Measurements from ENCODE around the gene RCL1. TPM values are rescaled to one million over a fixed set of nuclear protein-coding genes. Genes with fewer than 3 reads are reported as not detected.

RCL1 gene
- total and polyA plus RNA-seq, 8 donors, result 11.3 to 153 (median 21.9) TPM

- Histone ChIP-seq H3K27me3 (no peaks in the 10 kb centered on the region), H3K36me3 (no peaks in the 10 kb centered on the region), H3K9me3 (no peaks in the 10 kb centered on the region), H3K4me3 (peak overlapping the region in 2 of 4 donors; percentile 8 to 28), H3K27ac (peak overlapping the region in 2 of 4 donors; percentile 24 to 63), H3K4me1 (peaks cover 0 to 10% (median 0%) of the 10 kb centered on the region in 3 donors)
- WGBS, 2 donors, result 14 to 16% methylated on average over 22 of the region's 22 CpGs
- peak; percentile 57 to 86 (median 76) for DNase-seq
- peak; percentile 32 for FAIRE-seq
- intact Hi-C loops (cut with DNase I), result loop anchor here in 1 of 3 donors (10.0 kb wide), 1 partner anchor 223 kb away; the partner anchor contains the start of gene JAK2
- TF ChIP-seq CTCF (IDR thresholded peaks at IDR 0.05), result peak; percentile 57 to 75 (median 66)
- ATAC-seq, result peak; percentile 89 to 92 (median 90)
These were observed 30.4 kb upstream of the RCL1 start for GRCh38 chr9:4762108-4762885.

- Histone ChIP-seq H3K4me3 (peak overlapping the region in 2 of 4 donors; percentile 8 to 28), H3K27ac (peak overlapping the region in 2 of 4 donors; percentile 24 to 63), H3K4me1 (peaks cover 0 to 10% (median 0%) of the 10 kb centered on the region in 3 donors), H3K36me3 (no peaks in the 10 kb centered on the region), H3K27me3 (no peaks in the 10 kb centered on the region), H3K9me3 (no peaks in the 10 kb centered on the region)
- WGBS, 2 donors, result 46 to 49% methylated on average over 14 of the region's 14 CpGs
- FAIRE-seq (no peak), ATAC-seq (peak; percentile 36 to 68 (median 54)), DNase-seq (peak in 1 of 6 donors; percentile 37)
- no peak for TF ChIP-seq CTCF (IDR thresholded peaks at IDR 0.05)
- intact Hi-C loops (cut with DNase I), result loop anchor here in 1 of 3 donors (10.0 kb wide), 1 partner anchor 222 kb away; the partner anchor contains the start of gene JAK2
These were observed 29.7 kb upstream of the RCL1 start for GRCh38 chr9:4762886-4763541.

- Histone ChIP-seq H3K4me1 (peaks cover 0 to 10% (median 0%) of the 10 kb centered on the region in 3 donors), H3K4me3 (no peak overlapping the region), H3K27me3 (no peaks in the 10 kb centered on the region), H3K9me3 (no peaks in the 10 kb centered on the region), H3K36me3 (no peaks in the 10 kb centered on the region), H3K27ac (no peak overlapping the region)
- TF ChIP-seq CTCF (IDR thresholded peaks at IDR 0.05), result no peak
- DNase-seq (no peak), ATAC-seq (no peak), FAIRE-seq (no peak)
- WGBS, 2 donors, result 63 to 82% methylated on average over 3 of the region's 3 CpGs
- intact Hi-C loops (cut with DNase I), result loop anchor here in 1 of 3 donors (10.0 kb wide), 1 partner anchor 221 kb away; the partner anchor contains the start of gene JAK2
These were observed 28.7 kb upstream of the RCL1 start for GRCh38 chr9:4764033-4764432.

GRCh38 chr9:4768681-4769080 is 24.1 kb upstream of the RCL1 start:
- Histone ChIP-seq H3K4me1 (no peaks in the 10 kb centered on the region), H3K36me3 (no peaks in the 10 kb centered on the region), H3K27ac (no peak overlapping the region), H3K9me3 (no peaks in the 10 kb centered on the region), H3K27me3 (no peaks in the 10 kb centered on the region), H3K4me3 (no peak overlapping the region)
- no peak for ATAC-seq
- no peak for TF ChIP-seq CTCF (IDR thresholded peaks at IDR 0.05)
- FAIRE-seq, result no peak
- DNase-seq, result no peak
- intact Hi-C loops (cut with DNase I), result loop anchor here in 1 of 3 donors (10.0 kb wide), 1 partner anchor 216 kb away; the partner anchor contains the start of gene JAK2

Measured in pancreas (tissue), 10 donors.